D721Med (cell line): ENCODE data around the gene DNAH17.

Experiments used
- DNase-seq: peaks from one replicate; pipeline ENCODE4 v3.0.0; 2011; ENCODE audit warnings: low spot score; ENCODE audit not compliant: insufficient read length
- FAIRE-seq: peaks from 2 replicates; lab custom pipeline; 2011; peaks lifted over from hg19 to GRCh38; lab: Jason Lieb, UNC
- TF ChIP-seq, protein P1 (sequence below): IDR thresholded peaks from 2 replicates; pipeline ENCODE4 v1.5.1; 2012; ENCODE audit warnings: mild to moderate bottlenecking, control low read depth; ENCODE audit not compliant: insufficient read depth; ENCODE audit errors: missing control alignments

Gene DNAH17

GRCh38 chr17:78494696-78495330 lies 82.4 kb downstream of the DNAH17 start:
- no peak for FAIRE-seq
- TF ChIP-seq, protein P1, sequence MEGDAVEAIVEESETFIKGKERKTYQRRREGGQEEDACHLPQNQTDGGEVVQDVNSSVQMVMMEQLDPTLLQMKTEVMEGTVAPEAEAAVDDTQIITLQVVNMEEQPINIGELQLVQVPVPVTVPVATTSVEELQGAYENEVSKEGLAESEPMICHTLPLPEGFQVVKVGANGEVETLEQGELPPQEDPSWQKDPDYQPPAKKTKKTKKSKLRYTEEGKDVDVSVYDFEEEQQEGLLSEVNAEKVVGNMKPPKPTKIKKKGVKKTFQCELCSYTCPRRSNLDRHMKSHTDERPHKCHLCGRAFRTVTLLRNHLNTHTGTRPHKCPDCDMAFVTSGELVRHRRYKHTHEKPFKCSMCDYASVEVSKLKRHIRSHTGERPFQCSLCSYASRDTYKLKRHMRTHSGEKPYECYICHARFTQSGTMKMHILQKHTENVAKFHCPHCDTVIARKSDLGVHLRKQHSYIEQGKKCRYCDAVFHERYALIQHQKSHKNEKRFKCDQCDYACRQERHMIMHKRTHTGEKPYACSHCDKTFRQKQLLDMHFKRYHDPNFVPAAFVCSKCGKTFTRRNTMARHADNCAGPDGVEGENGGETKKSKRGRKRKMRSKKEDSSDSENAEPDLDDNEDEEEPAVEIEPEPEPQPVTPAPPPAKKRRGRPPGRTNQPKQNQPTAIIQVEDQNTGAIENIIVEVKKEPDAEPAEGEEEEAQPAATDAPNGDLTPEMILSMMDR, result no peak
- no peak for DNase-seq

- FAIRE-seq, result no peak
These were observed 83.1 kb downstream of the DNAH17 start for GRCh38 chr17:78493853-78494695.

GRCh38 chr17:78493450-78493849 lies 83.7 kb downstream of the DNAH17 start:
- FAIRE-seq (no peak), DNase-seq (no peak)
- TF ChIP-seq, protein P1, result no peak

More at GRCh38 chr17:78493853-78494695, 83.1 kb downstream of the DNAH17 start:
- no peak for DNase-seq
- TF ChIP-seq, protein P1, result no peak

GRCh38 chr17:78492116-78492799 lies 84.9 kb downstream of the DNAH17 start:
- DNase-seq (no peak), FAIRE-seq (no peak)
- TF ChIP-seq, protein P1, result no peak

- FAIRE-seq, result no peak
- no peak for DNase-seq
- TF ChIP-seq, protein P1, result no peak
These were observed 85.7 kb downstream of the DNAH17 start for GRCh38 chr17:78491236-78492115.

DNA sequence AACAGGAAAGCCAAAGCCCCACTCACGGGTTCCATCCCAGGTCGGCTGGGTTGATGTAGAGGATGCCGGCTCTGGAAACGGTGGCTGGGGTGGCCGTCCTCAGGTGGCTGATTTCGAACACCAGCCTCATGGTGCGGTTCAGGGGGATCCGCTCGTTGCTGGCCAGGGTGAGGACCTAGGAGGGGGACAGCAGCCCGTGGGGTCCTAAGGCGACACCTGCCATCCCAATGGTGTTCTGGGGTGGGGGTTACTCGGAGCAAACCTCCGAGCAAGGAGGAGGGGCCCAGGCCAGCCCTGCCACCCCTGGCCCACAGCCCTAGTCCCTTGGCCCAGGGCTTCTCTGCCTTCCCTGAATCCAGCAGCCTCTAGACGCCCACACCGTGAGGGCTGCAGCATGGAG lies 86.5 kb downstream of the DNAH17 start:
- FAIRE-seq (no peak), DNase-seq (no peak)
- TF ChIP-seq, protein P1, result no peak
